ENCODE data around the gene ARID1B. TPM values are rescaled to one million over a fixed set of nuclear protein-coding genes. Genes with fewer than 3 reads are reported as not detected.

ARID1B gene
- total and polyA plus RNA-seq, 2 of the 4 experiments (the other 2 are of a cell fraction): 14.5 to 20.1 TPM

DNA sequence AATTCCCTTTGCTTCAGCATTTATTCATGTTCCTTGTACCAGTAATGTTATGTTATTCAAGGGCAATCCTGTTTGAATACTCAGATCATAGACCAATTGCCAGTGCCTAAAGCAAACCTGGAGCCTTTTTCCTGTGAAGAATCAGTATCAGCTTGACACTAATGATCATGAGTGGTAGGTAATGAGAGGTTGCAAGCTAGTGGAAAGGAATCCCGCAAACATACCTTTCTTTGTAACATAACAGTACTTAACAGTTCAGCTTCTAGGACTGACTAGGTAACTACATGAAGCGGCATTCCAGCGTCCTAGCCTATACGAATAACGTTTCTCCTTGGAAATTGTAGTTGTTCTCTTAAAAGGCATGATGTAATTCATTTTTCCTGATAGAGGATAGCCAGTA, 292.4 kb downstream of the ARID1B start:
- TF ChIP-seq FOS (IDR thresholded peaks at IDR 0.05; ENCODE audit: low read depth, low read length) (no peak), RAD21 (IDR thresholded peaks at IDR 0.05; ENCODE audit: low read length) (no peak), MXI1 (IDR thresholded peaks at IDR 0.05; ENCODE audit: borderline replicate concordance, low read depth, low read length) (no peak), NFE2L2 (IDR thresholded peaks at IDR 0.05; ENCODE audit: low read depth, low read length) (no peak), ELK1 (IDR thresholded peaks at IDR 0.05; ENCODE audit: borderline replicate concordance, low read depth, low read length) (no peak), RFX5 (IDR thresholded peaks at IDR 0.05; ENCODE audit: low read depth, low read length) (no peak), MAZ (IDR thresholded peaks at IDR 0.05; ENCODE audit: borderline replicate concordance, low read depth, low read length) (no peak), BHLHE40 (IDR thresholded peaks at IDR 0.05; ENCODE audit: low read depth, low read length) (no peak), SMC3 (IDR thresholded peaks at IDR 0.05; ENCODE audit: low read depth, low read length) (no peak), MAFK (IDR thresholded peaks at IDR 0.05; ENCODE audit: low read depth, low read length) (no peak)
- Histone ChIP-seq H3K56ac (ENCODE audit: extremely low read depth, insufficient read depth, low read length) (no peak overlapping the region), H3K4me3 (ENCODE audit: insufficient read depth, low read depth, low read length) (no peak overlapping the region), H3K9me3 (ENCODE audit: control insufficient read depth, insufficient read depth, low read length) (no peaks in the 10 kb centered on the region), H4K91ac (ENCODE audit: insufficient read depth, low read depth, low read length) (no peak overlapping the region), H2BK15ac (ENCODE audit: low read depth, low read length) (no peak overlapping the region), H4K8ac (ENCODE audit: low read depth in 2 of 2, low read length in 2 of 2) (0 out of 4 replicates have a peak overlapping the region, but pooled peaks of 1 of the 2 experiments have one; percentile 0), H3K23ac (ENCODE audit: low read depth, low read length) (peak overlapping the region; percentile 43; the same call in 1 of the 2 replicates), H2AK5ac (ENCODE audit: low read depth, low read length) (no peak overlapping the region; the same call in 1 of the 2 replicates), H3K4me2 (ENCODE audit: low read depth, low read length) (no peak overlapping the region), H2BK120ac (ENCODE audit: low read depth, low read length) (no peak overlapping the region), H3K4me1 (ENCODE audit: control insufficient read depth, insufficient read depth, low read length) (peaks cover 17% of the 10 kb centered on the region), H2AK9ac (replicated peaks; ENCODE audit: low read depth, low read length, poor library complexity) (no peak overlapping the region), H2BK20ac (ENCODE audit: low read depth, low read length) (no peak overlapping the region; the same call in 1 of the 2 replicates), H4K20me1 (ENCODE audit: insufficient read depth, low read length) (peaks cover 25% of the 10 kb centered on the region), H3K27ac (ENCODE audit: insufficient read depth, low read length) (no peak overlapping the region), H3K14ac (replicated peaks; ENCODE audit: low read depth, low read length) (peak overlapping the region; percentile 29), H3K4ac (ENCODE audit: low read depth, low read length) (no peak overlapping the region), H4K5ac (ENCODE audit: low read depth, low read length) (no peak overlapping the region), H3K18ac (ENCODE audit: low read depth, low read length) (no peak overlapping the region), H3K9me1 (ENCODE audit: insufficient read depth, low read length) (peaks cover 8% of the 10 kb centered on the region), H2BK5ac (ENCODE audit: low read depth, low read length, poor library complexity, severe bottlenecking) (no peak overlapping the region), H2AFZ (replicated peaks; ENCODE audit: low read length, poor library complexity) (no peak overlapping the region), H3K36me3 (ENCODE audit: control insufficient read depth, insufficient read depth, low read length) (no peaks in the 10 kb centered on the region), H3K27me3 (ENCODE audit: control insufficient read depth, insufficient read depth, low read length) (no peaks in the 10 kb centered on the region), H3K79me1 (ENCODE audit: low read depth in 1 of 2, low read length in 2 of 2) (peaks cover 45 to 57% of the 10 kb centered on the region in 2 experiments), H3K9ac (ENCODE audit: low read depth, low read length) (no peak overlapping the region)
- POLR2A ChIA-PET (ENCODE audit: unreplicated experiment): no interaction called here
- in situ Hi-C loops (cut with MboI; ENCODE audit: low sequenced_read_pairs): no loop called here
- intact Hi-C loops (cut with micrococcal nuclease): no loop called here
- DNase-seq (no peak), ATAC-seq (ENCODE audit: low read depth) (no peak)
- no TSS peak for BruUV-seq (replicated peaks)
- CTCF ChIA-PET: no interaction called here
- WGBS, 2 experiments (ENCODE audit: extremely low coverage in 2 of 2, insufficient read length in 1 of 2): no CpG with 5 or more reads among the region's 5 CpGs
- dilution Hi-C loops (cut with HindIII; ENCODE audit: low sequenced_read_pairs, unreplicated experiment): no loop called here

All from IMR-90 (cell line).